ENCODE data around the gene E4F1. TPM values are rescaled to one million over a fixed set of nuclear protein-coding genes. Genes with fewer than 3 reads are reported as not detected.

E4F1 gene
- total and polyA plus RNA-seq, 10 of the 15 experiments (the other 5 are each of a cell fraction or from before 2014, with no cell fraction given): 0.23 to 36.5 (median 14.5) TPM

DNA sequence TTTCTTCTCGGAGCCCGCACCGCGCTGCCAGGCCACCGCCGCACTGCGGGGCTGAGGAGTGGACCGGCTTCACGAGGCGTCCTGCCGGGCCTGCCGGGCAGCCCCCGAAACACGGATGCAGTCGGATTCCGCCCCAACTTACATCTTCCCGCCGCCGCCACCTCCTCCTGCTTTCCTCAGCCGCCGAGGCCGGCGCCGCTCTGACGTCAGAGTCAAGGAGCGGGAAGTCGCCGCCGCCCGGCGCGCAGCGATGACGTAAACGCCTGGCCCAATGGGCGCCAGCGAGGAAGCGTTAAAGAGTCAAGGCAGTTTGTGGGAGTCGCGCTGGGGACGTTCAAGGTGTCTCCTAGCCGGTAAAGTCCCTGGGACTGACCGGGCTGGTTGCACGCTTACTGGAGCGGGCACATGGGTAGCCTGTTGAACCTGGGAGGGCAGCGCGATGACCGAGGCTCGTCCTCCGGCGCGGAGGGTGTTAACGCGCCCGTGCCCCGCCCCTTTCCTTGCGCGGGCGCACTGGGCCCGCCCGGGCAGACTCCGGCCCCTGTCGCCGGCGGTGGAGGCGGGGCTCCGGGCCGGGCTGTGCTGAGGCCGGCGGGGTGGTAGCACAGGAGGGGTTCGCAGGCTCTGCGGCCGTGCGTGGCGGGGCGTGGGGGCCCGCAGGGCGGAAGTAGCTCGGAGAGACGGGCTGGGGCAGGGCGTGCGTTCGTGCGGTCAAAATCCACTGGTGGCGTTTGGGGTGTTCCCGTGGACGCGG lies 44.7 kb downstream of the E4F1 start, which contains the start of gene RNPS1 (continued):
- TF ChIP-seq, protein P1, sequence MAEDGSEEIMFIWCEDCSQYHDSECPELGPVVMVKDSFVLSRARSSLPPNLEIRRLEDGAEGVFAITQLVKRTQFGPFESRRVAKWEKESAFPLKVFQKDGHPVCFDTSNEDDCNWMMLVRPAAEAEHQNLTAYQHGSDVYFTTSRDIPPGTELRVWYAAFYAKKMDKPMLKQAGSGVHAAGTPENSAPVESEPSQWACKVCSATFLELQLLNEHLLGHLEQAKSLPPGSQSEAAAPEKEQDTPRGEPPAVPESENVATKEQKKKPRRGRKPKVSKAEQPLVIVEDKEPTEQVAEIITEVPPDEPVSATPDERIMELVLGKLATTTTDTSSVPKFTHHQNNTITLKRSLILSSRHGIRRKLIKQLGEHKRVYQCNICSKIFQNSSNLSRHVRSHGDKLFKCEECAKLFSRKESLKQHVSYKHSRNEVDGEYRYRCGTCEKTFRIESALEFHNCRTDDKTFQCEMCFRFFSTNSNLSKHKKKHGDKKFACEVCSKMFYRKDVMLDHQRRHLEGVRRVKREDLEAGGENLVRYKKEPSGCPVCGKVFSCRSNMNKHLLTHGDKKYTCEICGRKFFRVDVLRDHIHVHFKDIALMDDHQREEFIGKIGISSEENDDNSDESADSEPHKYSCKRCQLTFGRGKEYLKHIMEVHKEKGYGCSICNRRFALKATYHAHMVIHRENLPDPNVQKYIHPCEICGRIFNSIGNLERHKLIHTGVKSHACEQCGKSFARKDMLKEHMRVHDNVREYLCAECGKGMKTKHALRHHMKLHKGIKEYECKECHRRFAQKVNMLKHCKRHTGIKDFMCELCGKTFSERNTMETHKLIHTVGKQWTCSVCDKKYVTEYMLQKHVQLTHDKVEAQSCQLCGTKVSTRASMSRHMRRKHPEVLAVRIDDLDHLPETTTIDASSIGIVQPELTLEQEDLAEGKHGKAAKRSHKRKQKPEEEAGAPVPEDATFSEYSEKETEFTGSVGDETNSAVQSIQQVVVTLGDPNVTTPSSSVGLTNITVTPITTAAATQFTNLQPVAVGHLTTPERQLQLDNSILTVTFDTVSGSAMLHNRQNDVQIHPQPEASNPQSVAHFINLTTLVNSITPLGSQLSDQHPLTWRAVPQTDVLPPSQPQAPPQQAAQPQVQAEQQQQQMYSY (CRISPR knock-in tag; IDR thresholded peaks at IDR 0.05): peak; percentile 74
- TF ChIP-seq CREM (IDR thresholded peaks at IDR 0.05; ENCODE audit: low read depth) (peak; percentile 100), GATAD2B (conservative IDR thresholded peaks at IDR 0.05; ENCODE audit: low read depth) (peak; percentile 79), SMAD5 (IDR thresholded peaks at IDR 0.05; ENCODE audit: low read depth) (peak; percentile 97), ZNF384 (IDR thresholded peaks at IDR 0.05; ENCODE audit: borderline replicate concordance, low read depth, low read length) (no peak), RAD51 (IDR thresholded peaks at IDR 0.05) (no peak), ZNF274 (IDR thresholded peaks at IDR 0.05; ENCODE audit: insufficient read depth, insufficient read length) (no peak), ZZZ3 (IDR thresholded peaks at IDR 0.05; ENCODE audit: control insufficient read depth, insufficient read length, low read depth) (no peak)

DNA sequence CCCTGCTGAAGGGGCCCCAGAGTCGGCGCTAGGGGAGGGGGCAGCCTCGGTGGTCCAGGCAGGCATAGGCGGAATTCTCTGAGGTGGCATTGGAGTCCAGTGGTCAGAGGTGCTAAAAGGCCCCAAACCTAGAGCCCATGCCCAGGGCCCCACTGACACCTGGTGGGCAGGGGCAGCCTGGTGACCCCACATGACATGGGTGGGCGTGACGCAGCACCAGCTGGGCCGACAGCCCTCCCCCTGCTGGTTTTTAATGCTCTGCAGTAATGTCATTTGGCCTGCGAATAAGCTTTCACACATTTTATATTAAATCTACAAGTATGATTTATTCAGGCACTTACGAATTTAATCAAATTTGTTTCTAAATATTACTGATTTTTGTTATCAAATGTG lies 46.7 kb downstream of the E4F1 start:
- intact Hi-C loops (cut with micrococcal nuclease; ENCODE audit: unreplicated experiment) (no loop called here), in situ Hi-C loops (cut with MboI) (no loop called here)
- WGBS (ENCODE audit: insufficient coverage, insufficient replicate concordance, low lambda C conversion rate, missing lambda C conversion rate): 91% methylated on average over 9 of the region's 9 CpGs
- ChIA-PET CTCF (interaction anchor here (1.0 to 2.2 kb wide), 4 partner anchors 8 to 130 kb away, joined by 3 to 8 read pairs (median 3); partner anchors contain the start of gene ECI1), SMC1A (ENCODE audit: uncharacterized antibody, unreplicated experiment) (no interaction called here), POLR2A (interaction anchor here (0.6 to 1.2 kb wide), 4 partner anchors 10 to 231 kb away, joined by 3 to 4 read pairs (median 4); no protein-coding TSS in a partner anchor), RAD21 (ENCODE audit: unreplicated experiment) (no interaction called here)
- FAIRE-seq (no peak), ATAC-seq (no peak), DNase-seq (ENCODE audit: low read depth, low spot score) (no peak)
- no peak overlapping the region for H3K27ac ChIP-seq (ENCODE audit: control insufficient read depth, insufficient read depth)
- H3K4me2 ChIP-seq (ENCODE audit: control insufficient read depth, insufficient read depth): peak overlapping the region; percentile 79; the same call in 1 of the 2 replicates
- TF ChIP-seq TCF7 (IDR thresholded peaks at IDR 0.05; ENCODE audit: borderline replicate concordance) (no peak), POLR2AphosphoS5 (IDR thresholded peaks at IDR 0.05; ENCODE audit: low read length) (no peak), ZNF217 (IDR thresholded peaks at IDR 0.05) (no peak), HCFC1 (IDR thresholded peaks at IDR 0.05; ENCODE audit: low read length) (no peak), RAD51 (IDR thresholded peaks at IDR 0.05) (no peak), FOS (IDR thresholded peaks at IDR 0.05; ENCODE audit: borderline replicate concordance, extremely low read depth, insufficient read length) (no peak), CBX5 (IDR thresholded peaks at IDR 0.05; ENCODE audit: low read depth) (no peak)
- H3K4me1 ChIP-seq (ENCODE audit: control insufficient read depth, insufficient read depth, low read length): peaks cover 11% of the 10 kb centered on the region
- H3K4me3 ChIP-seq: no peak overlapping the region
- H3K9ac ChIP-seq (ENCODE audit: control insufficient read depth, insufficient read depth, low read length): no peak overlapping the region
- H2AFZ ChIP-seq (ENCODE audit: control insufficient read depth, low read depth, low read length): no peak overlapping the region
- peaks cover 0 to 3% of the 10 kb centered on the region in 2 experiments; a peak in 1 of 4 replicates for H3K36me3 ChIP-seq (ENCODE audit: control insufficient read depth in 2 of 2, insufficient read depth in 2 of 2, low read length in 1 of 2)
- peaks cover 7% of the 10 kb centered on the region for H4K20me1 ChIP-seq (ENCODE audit: control insufficient read depth, insufficient read depth)
- no peaks in the 10 kb centered on the region for H3K9me3 ChIP-seq (replicated peaks; ENCODE audit: control insufficient read depth, insufficient read depth, low read length)
- H3K79me2 ChIP-seq (ENCODE audit: control insufficient read depth, insufficient read depth, low read length): peaks cover 34% of the 10 kb centered on the region
- BruUV-seq (replicated peaks): no TSS peak
- no peaks in the 10 kb centered on the region for H3K27me3 ChIP-seq (replicated peaks in 1 of 2; ENCODE audit: control insufficient read depth in 2 of 2, insufficient read depth in 2 of 2, low read length in 1 of 2)
